ENCODE measurements around the gene ZNF124.

DNA sequence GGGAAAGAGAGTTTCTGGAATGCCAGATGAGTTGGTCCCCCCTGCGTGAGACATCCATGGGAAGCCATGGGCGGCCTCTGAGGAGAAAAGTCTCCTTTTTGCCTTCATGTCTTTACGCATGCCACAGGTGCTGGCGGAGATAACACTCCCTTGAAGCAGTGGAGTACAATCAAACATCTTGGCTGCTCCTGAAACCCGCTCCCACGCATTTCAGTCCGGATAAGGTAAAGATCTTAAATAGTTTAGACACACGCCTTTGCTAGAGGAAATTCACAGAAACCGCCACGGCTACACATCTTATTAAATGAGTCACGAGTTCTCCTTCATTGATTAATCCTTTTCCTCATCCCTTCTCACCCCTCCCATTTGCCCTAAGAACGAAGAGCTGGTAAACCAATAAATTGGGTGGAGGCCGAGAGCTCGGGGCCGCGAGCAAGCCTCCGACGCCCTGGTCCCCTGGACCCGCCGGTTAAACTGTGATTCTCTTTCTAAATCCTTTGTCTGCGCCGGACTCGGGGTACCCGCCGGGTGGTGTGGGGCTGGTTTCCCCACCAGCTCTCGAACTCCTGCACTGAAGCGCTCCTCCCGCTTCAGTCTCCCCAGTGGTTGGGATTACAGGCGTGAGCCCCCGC, 61.1 kb downstream of the ZNF124 start:
- TF ChIP-seq, protein P1, sequence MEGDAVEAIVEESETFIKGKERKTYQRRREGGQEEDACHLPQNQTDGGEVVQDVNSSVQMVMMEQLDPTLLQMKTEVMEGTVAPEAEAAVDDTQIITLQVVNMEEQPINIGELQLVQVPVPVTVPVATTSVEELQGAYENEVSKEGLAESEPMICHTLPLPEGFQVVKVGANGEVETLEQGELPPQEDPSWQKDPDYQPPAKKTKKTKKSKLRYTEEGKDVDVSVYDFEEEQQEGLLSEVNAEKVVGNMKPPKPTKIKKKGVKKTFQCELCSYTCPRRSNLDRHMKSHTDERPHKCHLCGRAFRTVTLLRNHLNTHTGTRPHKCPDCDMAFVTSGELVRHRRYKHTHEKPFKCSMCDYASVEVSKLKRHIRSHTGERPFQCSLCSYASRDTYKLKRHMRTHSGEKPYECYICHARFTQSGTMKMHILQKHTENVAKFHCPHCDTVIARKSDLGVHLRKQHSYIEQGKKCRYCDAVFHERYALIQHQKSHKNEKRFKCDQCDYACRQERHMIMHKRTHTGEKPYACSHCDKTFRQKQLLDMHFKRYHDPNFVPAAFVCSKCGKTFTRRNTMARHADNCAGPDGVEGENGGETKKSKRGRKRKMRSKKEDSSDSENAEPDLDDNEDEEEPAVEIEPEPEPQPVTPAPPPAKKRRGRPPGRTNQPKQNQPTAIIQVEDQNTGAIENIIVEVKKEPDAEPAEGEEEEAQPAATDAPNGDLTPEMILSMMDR (IDR thresholded peaks at IDR 0.05), result no peak
- TF ChIP-seq EZH2 (IDR thresholded peaks at IDR 0.05; ENCODE audit: borderline replicate concordance, insufficient read depth, low read depth, low read length, poor library complexity, severe bottlenecking), result no peak

Measured in B cell (primary cell).